HepG2 (cell line): Measurements from ENCODE around the gene RNF208. TPM values are rescaled to one million over a fixed set of nuclear protein-coding genes. Genes with fewer than 3 reads are reported as not detected.

Experiments
- ARNTL ChIP-seq: sonication (generic); formaldehyde crosslinking; IDR thresholded peaks from 2 replicates; pipeline ENCODE4 v1.4.0; 2020; ENCODE audit warnings: mild to moderate bottlenecking, missing genetic modification reagents
- CCAR2 ChIP-seq: fragments of 200-400 bp; formaldehyde crosslinking; optimal IDR thresholded peaks from 2 replicates; pipeline ENCODE3; 2018; ENCODE audit warnings: low read depth, mild to moderate bottlenecking, low read length, moderate library complexity
- ESRRA ChIP-seq: sonication (generic); formaldehyde crosslinking; IDR thresholded peaks from 2 replicates; pipeline ENCODE4 v1.5.1; 2020; ENCODE audit warnings: mild to moderate bottlenecking, low read depth, missing genetic modification reagents
- GABPB1 ChIP-seq: IDR thresholded peaks from 2 replicates; pipeline ENCODE4 v1.6.1; 2016; ENCODE audit warnings: mild to moderate bottlenecking, missing genetic modification reagents, moderate library complexity, missing compliant biosample characterization
- HNRNPL ChIP-seq: fragments of 200-400 bp; formaldehyde crosslinking; IDR thresholded peaks from 2 replicates; pipeline ENCODE4 v1.6.1; 2017; ENCODE audit warnings: mild to moderate bottlenecking, low read depth, low read length
- HNRNPUL1 ChIP-seq: fragments of 200-400 bp; formaldehyde crosslinking; IDR thresholded peaks from 2 replicates; pipeline ENCODE4 v1.6.1; 2017; ENCODE audit warnings: low read depth, mild to moderate bottlenecking, low read length, moderate library complexity
- HOXA5 ChIP-seq: sonication (generic); formaldehyde crosslinking; IDR thresholded peaks from 2 replicates; pipeline ENCODE4 v1.4.0; 2020; ENCODE audit warnings: missing genetic modification reagents
- ISX ChIP-seq: sonication (generic); formaldehyde crosslinking; conservative IDR thresholded peaks from 2 replicates; pipeline ENCODE4 v1.5.0; 2020; ENCODE audit warnings: missing genetic modification reagents
- MED1 ChIP-seq: sonication (generic); formaldehyde crosslinking; IDR thresholded peaks from 2 replicates; pipeline ENCODE4 v1.4.0; 2020; ENCODE audit warnings: missing genetic modification reagents
- MTF1 ChIP-seq: sonication (generic); formaldehyde crosslinking; IDR thresholded peaks from 2 replicates; pipeline ENCODE4 v1.5.0; 2020; ENCODE audit warnings: missing genetic modification reagents
- MXI1 ChIP-seq: IDR thresholded peaks from 3 replicates; pipeline ENCODE4 v1.6.1; 2012; ENCODE audit warnings: low read depth, low read length, inconsistent platforms, borderline replicate concordance
- NFATC3 ChIP-seq: sonication (generic); formaldehyde crosslinking; IDR thresholded peaks from 2 replicates; pipeline ENCODE4 v1.5.1; 2020; ENCODE audit warnings: mild to moderate bottlenecking, missing genetic modification reagents
- NFE2L1 ChIP-seq: sonication (generic); formaldehyde crosslinking; IDR thresholded peaks from 2 replicates; pipeline ENCODE4 v1.4.0; 2020; ENCODE audit warnings: missing genetic modification reagents, mild to moderate bottlenecking, borderline replicate concordance
- NFE2L2 ChIP-seq: fragments of 150-350 bp; IDR thresholded peaks from 2 replicates; pipeline ENCODE4 v1.6.1; 2014; ENCODE audit warnings: low read length
- PHF21A ChIP-seq: sonication (generic); formaldehyde crosslinking; IDR thresholded peaks from 2 replicates; pipeline ENCODE4 v1.5.0; 2020; ENCODE audit warnings: mild to moderate bottlenecking, missing genetic modification reagents
- PHF5A ChIP-seq: IDR thresholded peaks from one replicate; pipeline ENCODE4 v1.6.1; 2018; ENCODE audit warnings: low read depth, missing genetic modification reagents; ENCODE audit not compliant: unreplicated experiment
- TAF15 ChIP-seq: fragments of 200-400 bp; formaldehyde crosslinking; IDR thresholded peaks from one replicate; pipeline ENCODE4 v1.6.1; 2018; ENCODE audit warnings: mild to moderate bottlenecking, low read depth, low read length; ENCODE audit not compliant: poor library complexity, severe bottlenecking
- XRCC5 ChIP-seq: fragments of 200-400 bp; formaldehyde crosslinking; optimal IDR thresholded peaks from 2 replicates; pipeline ENCODE3; 2017; ENCODE audit warnings: mild to moderate bottlenecking, low read length
- ZFP62 ChIP-seq: sonication (generic); formaldehyde crosslinking; IDR thresholded peaks from 2 replicates; pipeline ENCODE4 v1.4.0; 2020; ENCODE audit warnings: missing genetic modification reagents
- ZFP82 ChIP-seq: sonication (generic); formaldehyde crosslinking; IDR thresholded peaks from 2 replicates; pipeline ENCODE4 v1.5.1; 2020; ENCODE audit warnings: mild to moderate bottlenecking, missing genetic modification reagents, borderline replicate concordance
- ZNF703 ChIP-seq: sonication (generic); formaldehyde crosslinking; IDR thresholded peaks from 2 replicates; pipeline ENCODE4 v1.5.1; 2020; ENCODE audit warnings: missing genetic modification reagents, mild to moderate bottlenecking, moderate library complexity, borderline replicate concordance
- ZSCAN30 ChIP-seq: sonication (generic); formaldehyde crosslinking; IDR thresholded peaks from 2 replicates; pipeline ENCODE4 v1.5.0; 2020; ENCODE audit warnings: mild to moderate bottlenecking, missing genetic modification reagents
- polyA plus RNA-seq, 8 experiments: library from polyadenylated mRNA; depleted of rRNA in 3 of 8; stranded (reverse) in 7 of 8; unstranded in 1 of 8; fragments of >200 nt; fragmentation: Illumina TruSeq in 4 of 8; extraction: Trizol in 4 of 8; gene quantifications; 2 replicates each; pipeline versions ENCODE4 v1.2.1 to v1.2.3, GENCODE V29; 2011 to 2016; ENCODE audit warnings: low read depth in 4 of 8, missing spikeins in 1 of 8, mixed read lengths in 1 of 8; ENCODE audit not compliant: insufficient read depth in 1 of 8
- total RNA-seq, 5 experiments: library from RNA; depleted of rRNA; stranded (reverse); fragments of >200 nt; fragmentation: Illumina TruSeq; extraction: Trizol; gene quantifications; 2 replicates each; pipeline ENCODE4 v1.2.3, GENCODE V29; 2016; ENCODE audit warnings: low read depth in 1 of 5
- TF ChIP-seq, protein P1 (sequence below): sonication (generic); formaldehyde crosslinking; IDR thresholded peaks from 2 replicates; pipeline ENCODE4 v1.8.1; 2022; ENCODE audit warnings: mild to moderate bottlenecking, missing genetic modification reagents
- TF ChIP-seq, protein P2 (sequence below): sonication (generic); formaldehyde crosslinking; IDR thresholded peaks from 2 replicates; pipeline ENCODE4 v1.5.0; 2020; ENCODE audit warnings: mild to moderate bottlenecking, missing genetic modification reagents
- TF ChIP-seq, protein P3 (sequence below): sonication (generic); formaldehyde crosslinking; IDR thresholded peaks from 2 replicates; pipeline ENCODE4 v1.5.0; 2020; ENCODE audit warnings: missing genetic modification reagents
- TF ChIP-seq, protein P4 (sequence below): sonication (generic); formaldehyde crosslinking; IDR thresholded peaks from 2 replicates; pipeline ENCODE4 v1.4.0; 2020; ENCODE audit warnings: missing genetic modification reagents, borderline replicate concordance

RNF208 gene
- total and polyA plus RNA-seq, 2 of the 13 experiments (the other 11 are each of a cell fraction or from before 2014, with no cell fraction given), result 1.6 to 2.1 TPM

DNA sequence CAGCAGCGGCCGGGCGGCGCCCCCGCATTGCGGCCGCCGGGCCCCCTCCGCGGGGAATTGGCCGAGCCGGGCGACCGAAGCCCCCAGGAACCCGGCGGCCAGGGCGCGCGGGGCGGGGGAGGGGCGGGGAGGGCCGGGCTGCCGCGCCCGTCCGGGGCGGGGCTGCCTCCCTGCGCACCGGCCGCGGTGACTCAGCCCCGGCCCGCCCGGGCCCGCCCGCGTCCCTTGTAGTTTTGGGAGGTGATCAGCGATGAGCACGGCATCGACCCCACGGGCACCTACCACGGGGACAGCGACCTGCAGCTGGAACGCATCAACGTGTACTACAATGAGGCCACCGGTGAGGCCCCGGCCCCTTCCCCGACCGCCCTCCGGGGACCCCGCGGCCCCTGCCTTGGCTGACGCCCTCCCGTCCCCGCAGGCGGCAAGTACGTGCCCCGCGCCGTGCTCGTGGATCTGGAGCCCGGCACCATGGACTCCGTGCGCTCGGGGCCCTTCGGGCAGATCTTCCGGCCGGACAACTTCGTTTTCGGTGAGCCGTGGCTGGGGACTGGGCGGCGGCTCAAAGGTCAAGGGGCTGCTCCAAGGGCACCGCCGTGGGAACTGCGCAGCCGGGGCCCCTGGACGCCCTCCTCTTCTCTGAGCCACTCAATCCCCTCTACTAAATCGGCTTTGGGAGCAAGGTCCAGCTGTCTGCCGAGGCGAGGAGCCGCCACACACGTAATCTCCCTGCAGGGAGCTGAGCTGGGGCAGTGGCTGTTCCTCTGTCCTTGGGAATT, 19.6 kb upstream of the RNF208 start (continued):
- TF ChIP-seq HOXA5 (CRISPR knock-in tag) (peak; percentile 73; the same call in 1 of the 2 replicates), ZFP62 (CRISPR knock-in tag) (no peak), MED1 (CRISPR knock-in tag) (peak; percentile 50), GABPB1 (CRISPR knock-in tag) (peak; percentile 72; the same call in 1 of the 2 replicates), ISX (CRISPR knock-in tag) (no peak), NFE2L1 (CRISPR knock-in tag) (peak; percentile 25; the same call in 1 of the 2 replicates), HNRNPUL1 (no peak), PHF5A (CRISPR knock-in tag) (no peak), CCAR2 (no peak), XRCC5 (peak; percentile 43), MXI1 (no peak), ESRRA (peak; percentile 88; the same call in 1 of the 2 replicates), NFE2L2 (no peak), TAF15 (no peak), HNRNPL (0 out of 2 replicates have a peak, but pooled peaks have one; percentile 28), PHF21A (CRISPR knock-in tag) (peak; percentile 74), MTF1 (CRISPR knock-in tag) (no peak), NFATC3 (CRISPR knock-in tag) (0 out of 2 replicates have a peak, but pooled peaks have one; percentile 37), ZFP82 (CRISPR knock-in tag) (no peak), ARNTL (no peak), ZNF703 (CRISPR knock-in tag) (no peak), ZSCAN30 (CRISPR knock-in tag) (no peak)
- TF ChIP-seq, protein P1, sequence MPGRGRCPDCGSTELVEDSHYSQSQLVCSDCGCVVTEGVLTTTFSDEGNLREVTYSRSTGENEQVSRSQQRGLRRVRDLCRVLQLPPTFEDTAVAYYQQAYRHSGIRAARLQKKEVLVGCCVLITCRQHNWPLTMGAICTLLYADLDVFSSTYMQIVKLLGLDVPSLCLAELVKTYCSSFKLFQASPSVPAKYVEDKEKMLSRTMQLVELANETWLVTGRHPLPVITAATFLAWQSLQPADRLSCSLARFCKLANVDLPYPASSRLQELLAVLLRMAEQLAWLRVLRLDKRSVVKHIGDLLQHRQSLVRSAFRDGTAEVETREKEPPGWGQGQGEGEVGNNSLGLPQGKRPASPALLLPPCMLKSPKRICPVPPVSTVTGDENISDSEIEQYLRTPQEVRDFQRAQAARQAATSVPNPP, result no peak
- TF ChIP-seq, protein P2, sequence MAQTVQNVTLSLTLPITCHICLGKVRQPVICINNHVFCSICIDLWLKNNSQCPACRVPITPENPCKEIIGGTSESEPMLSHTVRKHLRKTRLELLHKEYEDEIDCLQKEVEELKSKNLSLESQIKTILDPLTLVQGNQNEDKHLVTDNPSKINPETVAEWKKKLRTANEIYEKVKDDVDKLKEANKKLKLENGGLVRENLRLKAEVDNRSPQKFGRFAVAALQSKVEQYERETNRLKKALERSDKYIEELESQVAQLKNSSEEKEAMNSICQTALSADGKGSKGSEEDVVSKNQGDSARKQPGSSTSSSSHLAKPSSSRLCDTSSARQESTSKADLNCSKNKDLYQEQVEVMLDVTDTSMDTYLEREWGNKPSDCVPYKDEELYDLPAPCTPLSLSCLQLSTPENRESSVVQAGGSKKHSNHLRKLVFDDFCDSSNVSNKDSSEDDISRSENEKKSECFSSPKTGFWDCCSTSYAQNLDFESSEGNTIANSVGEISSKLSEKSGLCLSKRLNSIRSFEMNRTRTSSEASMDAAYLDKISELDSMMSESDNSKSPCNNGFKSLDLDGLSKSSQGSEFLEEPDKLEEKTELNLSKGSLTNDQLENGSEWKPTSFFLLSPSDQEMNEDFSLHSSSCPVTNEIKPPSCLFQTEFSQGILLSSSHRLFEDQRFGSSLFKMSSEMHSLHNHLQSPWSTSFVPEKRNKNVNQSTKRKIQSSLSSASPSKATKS (CRISPR knock-in tag), result no peak; the same call in 1 of the 2 replicates
- TF ChIP-seq, protein P3, sequence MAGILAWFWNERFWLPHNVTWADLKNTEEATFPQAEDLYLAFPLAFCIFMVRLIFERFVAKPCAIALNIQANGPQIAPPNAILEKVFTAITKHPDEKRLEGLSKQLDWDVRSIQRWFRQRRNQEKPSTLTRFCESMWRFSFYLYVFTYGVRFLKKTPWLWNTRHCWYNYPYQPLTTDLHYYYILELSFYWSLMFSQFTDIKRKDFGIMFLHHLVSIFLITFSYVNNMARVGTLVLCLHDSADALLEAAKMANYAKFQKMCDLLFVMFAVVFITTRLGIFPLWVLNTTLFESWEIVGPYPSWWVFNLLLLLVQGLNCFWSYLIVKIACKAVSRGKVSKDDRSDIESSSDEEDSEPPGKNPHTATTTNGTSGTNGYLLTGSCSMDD, result no peak
- TF ChIP-seq, protein P4, sequence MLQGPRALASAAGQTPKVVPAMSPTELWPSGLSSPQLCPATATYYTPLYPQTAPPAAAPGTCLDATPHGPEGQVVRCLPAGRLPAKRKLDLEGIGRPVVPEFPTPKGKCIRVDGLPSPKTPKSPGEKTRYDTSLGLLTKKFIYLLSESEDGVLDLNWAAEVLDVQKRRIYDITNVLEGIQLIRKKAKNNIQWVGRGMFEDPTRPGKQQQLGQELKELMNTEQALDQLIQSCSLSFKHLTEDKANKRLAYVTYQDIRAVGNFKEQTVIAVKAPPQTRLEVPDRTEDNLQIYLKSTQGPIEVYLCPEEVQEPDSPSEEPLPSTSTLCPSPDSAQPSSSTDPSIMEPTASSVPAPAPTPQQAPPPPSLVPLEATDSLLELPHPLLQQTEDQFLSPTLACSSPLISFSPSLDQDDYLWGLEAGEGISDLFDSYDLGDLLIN (CRISPR knock-in tag), result no peak
